ENCODE data around the gene ALCAM.
"Not testable (repeated sequence)": the region's sequence is repeated elsewhere in the genome, so short reads cannot be mapped to it uniquely, and the experiment has no call there.

The ALCAM gene

DNA sequence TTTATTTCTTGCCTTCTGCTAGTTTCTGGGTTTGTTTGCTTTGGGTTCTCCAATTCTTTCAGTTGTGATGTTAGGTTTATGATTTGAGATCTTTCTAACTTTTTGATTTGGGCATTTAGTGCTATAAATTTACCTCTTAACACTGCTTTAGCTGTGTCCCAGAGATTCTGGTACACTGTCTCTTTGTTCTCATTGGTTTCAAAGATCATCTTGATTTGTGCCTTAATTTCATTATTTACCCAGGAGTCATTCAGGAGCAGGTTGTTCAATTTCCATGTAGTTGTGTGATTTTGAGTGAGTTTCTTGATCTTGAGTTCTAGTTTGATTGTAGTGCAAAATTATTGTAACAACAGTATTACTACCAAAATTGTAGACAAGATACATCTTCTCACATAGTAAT lies 25.9 kb downstream of the ALCAM start:
- not testable (repeated sequence) for DNase-seq

- no peak for DNase-seq
Measured at GRCh38 chr3:105394177-105394576, 27.5 kb downstream of the ALCAM start.

DNA sequence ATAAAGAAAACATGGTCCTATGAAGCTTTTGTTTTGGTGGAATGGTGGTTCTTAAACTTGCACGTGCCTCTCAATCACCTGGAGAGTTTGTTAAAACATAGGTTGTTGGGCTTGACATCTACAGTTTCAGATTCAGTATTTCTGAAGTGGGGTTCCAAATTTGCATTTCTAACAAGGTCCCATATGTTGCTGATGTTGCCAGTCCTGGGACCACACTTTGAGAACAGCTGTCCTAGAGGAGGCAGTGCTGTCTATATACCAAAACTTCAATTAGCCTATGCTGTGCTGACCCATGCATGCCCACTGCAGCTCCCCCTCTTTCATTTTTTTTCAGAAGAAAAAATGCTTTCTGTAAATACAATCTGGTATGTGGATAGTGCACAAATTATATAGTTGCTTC lies 31.3 kb downstream of the ALCAM start:
- DNase-seq, result no peak

- DNase-seq, result no peak
Measured at GRCh38 chr3:105398437-105398836, 31.7 kb downstream of the ALCAM start.

DNA sequence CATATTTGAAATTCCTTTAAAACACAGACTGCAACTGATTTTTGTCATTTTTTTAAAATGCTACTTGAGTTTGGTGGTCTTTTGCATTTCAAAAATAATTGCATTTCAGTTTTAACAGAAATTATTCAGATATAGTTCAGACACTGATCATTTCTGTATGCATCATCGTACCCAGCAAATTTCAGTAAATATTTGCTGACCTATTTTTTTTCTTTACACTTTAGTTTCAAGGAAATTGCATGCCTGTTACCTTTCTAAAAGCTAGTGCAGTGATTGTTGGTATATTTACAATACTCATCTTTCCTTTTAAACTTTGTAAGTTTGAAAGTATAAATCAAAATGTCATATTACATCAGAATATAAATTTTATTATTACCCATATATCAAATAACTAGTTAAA lies 32.4 kb downstream of the ALCAM start:
- no peak for DNase-seq

GRCh38 chr3:105399611-105400010 lies 32.9 kb downstream of the ALCAM start:
- no peak for DNase-seq

DNA sequence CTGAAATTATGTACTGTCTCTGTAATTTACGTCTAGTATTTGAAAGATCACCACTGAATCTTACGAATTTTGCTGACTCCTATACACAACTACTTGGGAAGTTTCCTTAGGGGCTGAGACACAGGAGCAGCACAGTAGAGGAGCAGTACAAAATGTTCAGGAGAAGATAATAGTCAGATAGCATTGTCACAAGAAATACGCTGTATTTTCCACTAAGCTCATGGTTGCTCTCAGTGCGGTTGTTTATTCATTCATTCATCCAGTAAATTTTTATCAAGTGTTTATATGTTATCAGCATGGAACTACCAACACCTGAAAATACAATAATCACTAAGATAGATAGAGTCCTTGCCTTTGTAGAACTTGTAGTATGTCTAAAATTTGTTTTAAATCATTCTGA lies 34.5 kb downstream of the ALCAM start:
- DNase-seq, result no peak

- no peak for DNase-seq
Measured at GRCh38 chr3:105401691-105402149, 35.0 kb downstream of the ALCAM start.

GRCh38 chr3:105402287-105402801 lies 35.6 kb downstream of the ALCAM start:
- no peak for DNase-seq

DNA sequence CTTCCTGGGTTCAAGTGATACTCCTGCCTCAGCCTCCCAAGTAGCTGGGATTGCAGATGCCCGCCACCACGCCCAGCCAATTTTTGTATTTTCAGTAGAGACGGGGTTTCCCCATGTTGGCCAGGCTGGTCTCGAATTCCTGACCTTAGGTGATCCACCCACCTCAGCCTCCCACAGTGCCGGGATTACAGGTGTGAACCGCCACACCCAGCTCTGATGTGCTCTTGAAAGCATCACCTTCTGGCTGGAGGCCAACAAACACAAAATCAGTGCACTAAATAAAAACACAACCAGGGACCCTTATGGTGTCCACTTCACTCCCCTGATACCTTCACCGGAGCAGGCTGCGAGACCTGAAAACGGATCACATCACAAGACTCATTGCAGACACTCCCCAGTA lies 36.3 kb downstream of the ALCAM start:
- not testable (repeated sequence) for DNase-seq

- no peak for DNase-seq
Measured at GRCh38 chr3:105406268-105406667, 39.6 kb downstream of the ALCAM start.

DNA sequence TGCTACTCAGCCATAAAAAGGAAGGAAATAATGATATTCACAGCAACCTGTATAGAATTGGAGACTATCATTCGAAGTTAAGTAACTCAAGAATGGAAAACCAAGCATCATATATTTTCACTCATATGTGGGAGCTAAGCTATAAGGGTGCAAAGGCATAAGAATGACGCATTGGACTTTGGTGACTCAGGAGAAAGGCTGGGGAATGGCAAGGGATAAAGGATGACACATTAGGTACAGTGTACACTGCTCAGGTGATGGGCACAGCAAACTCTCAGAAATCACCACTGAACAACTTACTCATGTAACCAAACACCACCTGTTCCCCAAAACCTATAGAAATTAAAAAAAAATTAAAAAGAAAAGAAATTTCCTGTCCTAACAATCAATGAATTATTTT lies 42.7 kb downstream of the ALCAM start:
- no peak for DNase-seq

GRCh38 chr3:105413343-105413887 lies 46.7 kb downstream of the ALCAM start:
- no peak for DNase-seq

DNA sequence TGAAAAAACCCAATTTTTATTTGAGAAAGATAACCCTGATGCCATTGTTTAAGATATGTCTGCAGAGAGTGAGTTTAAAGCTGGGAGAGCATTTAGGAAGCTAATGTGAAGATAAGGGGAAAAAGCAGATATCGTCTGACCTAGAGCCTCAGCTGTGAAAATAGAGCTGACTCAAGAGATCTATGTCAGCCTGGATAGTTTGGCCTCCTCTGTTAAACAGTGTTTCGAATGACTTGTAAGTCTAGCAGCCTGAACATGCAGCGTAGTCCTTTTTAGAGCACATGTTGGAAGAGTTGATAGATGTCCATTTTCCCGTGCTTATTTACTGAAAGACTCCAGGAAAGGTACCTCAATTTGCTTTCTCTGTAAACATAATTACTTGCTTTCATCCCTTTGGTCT lies 48.1 kb downstream of the ALCAM start:
- no peak for DNase-seq

GRCh38 chr3:105415951-105416350 lies 49.2 kb downstream of the ALCAM start:
- DNase-seq, result no peak

- DNase-seq, result no peak
Measured at GRCh38 chr3:105417525-105418289, 51.0 kb downstream of the ALCAM start.

GRCh38 chr3:105422645-105423044 lies 55.9 kb downstream of the ALCAM start:
- no peak for DNase-seq

DNA sequence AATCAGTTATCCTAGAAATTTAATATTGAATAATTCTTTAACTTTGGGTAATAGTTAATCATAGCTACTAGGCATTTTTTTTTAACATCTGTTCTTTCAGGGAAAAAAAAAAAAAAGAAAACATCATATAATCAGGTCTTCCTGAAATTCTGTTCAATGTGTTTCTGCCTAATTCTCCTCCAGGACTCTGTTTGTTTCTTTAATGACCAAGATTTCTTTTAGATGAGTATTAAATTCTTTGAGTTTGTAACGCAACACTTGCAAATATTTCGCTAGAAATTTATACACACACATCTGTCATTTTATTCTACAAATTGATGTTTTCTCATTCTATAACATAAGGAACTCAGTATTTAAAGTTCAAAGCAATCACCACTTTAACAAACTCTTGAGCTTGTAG lies 56.7 kb downstream of the ALCAM start:
- no peak for DNase-seq

DNA sequence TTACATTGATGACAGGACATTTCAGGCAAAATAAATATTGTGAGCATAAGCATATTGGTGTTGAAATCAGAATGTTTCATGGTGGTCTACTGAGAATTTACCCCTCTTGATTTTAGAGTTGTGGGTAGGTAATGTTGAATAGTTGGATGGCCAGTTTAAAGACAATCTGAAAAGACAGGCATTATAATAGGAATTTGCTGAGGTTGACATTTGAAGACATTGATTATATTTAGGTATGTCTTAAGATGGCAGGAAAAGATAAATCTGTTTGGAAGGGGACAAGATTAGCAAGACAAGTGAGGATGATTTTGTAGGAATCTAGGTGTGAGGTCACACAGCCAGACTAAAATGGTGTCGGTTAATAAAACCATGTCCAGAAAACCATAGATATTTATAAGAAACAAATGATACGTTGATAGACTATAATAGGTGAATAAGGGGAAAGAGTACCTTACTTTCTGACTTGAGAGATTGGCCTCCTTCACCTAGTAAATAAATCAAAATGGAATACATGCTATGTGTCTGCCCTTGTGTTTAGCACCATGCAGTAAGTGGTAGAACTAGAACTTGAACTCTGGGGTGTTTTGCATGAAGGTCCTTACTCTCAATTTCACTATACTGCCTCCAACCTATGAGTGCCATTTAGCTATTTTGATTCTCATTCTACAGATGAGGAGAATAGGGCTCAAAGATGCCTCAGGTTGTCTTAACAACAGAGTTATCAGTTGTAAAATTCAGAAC lies 57.9 kb downstream of the ALCAM start:
- DNase-seq, result no peak

DNA sequence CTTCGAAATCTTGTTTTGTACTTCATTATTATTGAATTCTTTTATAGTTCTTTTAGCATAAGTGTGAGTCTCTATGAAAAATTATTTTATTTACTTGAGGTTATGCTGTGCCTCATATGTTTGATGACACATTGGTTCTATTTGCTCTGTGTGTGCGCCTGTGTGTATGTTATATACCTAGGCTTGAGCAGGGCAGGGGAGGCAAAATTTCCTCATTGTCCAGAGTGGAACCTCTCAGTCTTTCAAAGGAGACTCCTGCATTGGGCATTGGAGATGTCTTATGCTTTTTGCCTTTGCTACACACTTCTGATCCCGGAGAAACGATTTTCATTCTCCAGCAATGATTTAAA lies 58.4 kb downstream of the ALCAM start:
- DNase-seq, result no peak

DNA sequence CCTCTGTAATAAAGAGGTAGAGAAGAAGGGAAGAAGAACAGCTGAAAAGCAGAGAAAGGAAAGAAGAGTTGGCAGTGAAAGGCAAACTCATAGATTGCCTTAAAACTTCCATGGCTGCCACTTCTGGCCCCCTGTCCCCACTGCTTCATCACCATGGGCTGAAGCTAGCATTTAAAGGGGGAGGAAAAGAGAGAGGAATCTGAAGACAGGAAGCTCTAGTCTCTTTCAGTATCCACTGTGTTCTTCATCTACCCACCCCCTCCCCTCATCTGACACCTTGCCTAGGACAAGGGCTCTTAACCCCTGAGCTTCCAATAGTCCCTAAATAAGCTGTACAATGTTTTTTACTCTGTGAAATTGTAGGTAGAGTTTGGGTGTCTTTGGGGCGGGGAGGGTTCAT lies 60.6 kb downstream of the ALCAM start:
- DNase-seq, result no peak

DNA sequence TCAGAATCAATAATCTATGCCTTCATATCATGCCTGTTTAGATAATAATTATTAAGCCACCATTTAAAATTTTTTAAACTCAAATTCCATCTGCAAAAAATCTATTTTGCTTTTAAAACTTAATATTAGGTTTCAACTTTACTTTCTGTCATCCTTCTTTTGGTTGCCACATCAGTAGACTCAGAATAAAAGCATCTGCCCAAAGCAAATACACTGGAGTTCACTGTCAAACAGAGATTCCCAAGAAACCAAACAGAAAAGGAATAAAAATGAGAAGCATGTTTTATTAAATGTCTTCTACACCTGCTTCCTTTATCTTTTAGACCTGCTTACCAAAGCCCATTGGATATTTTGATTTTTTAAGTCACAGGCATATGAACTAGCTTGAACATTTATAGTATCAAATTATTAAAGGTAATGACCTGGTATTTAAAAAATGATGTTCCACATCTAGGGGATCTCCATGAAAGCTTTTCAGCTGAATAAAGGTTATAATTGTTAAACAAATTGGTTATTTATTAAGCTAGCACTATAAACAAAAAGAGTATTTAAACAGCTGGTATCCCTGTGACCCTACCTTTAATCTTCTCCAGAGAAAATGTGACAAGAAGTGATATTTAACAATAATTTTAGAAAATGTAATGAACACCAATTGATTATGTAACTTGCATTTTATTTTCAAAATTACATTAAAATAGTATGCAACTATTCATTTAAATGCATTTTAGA lies 62.5 kb downstream of the ALCAM start:
- no peak for DNase-seq

DNA sequence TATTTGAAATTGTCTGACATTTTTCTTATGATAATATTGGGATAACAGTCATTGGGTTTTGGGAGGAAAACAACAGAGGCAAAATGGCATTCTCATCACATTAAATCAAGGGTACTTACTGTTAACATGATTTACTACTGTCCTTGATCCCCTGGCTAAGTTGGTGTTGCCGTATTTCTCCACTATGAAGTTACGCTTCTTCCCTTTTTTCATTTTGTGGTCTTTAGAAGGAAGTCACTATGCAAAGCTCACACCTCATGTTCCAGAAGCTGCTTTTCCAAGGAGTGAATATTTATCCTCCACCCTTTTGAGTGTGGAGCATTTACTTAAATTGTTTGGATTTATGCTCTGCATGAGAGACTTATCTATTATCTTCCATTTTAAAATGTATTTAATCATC lies 63.7 kb downstream of the ALCAM start:
- DNase-seq, result no peak
